ENCODE measurements around the gene SIX2. TPM values are rescaled to one million over a fixed set of nuclear protein-coding genes. Genes with fewer than 3 reads are reported as not detected.

SIX2 gene
- polyA plus RNA-seq, 1 donor (not counting 4 experiments of a cell fraction or from before 2014, with no cell fraction given), result not detected

DNA sequence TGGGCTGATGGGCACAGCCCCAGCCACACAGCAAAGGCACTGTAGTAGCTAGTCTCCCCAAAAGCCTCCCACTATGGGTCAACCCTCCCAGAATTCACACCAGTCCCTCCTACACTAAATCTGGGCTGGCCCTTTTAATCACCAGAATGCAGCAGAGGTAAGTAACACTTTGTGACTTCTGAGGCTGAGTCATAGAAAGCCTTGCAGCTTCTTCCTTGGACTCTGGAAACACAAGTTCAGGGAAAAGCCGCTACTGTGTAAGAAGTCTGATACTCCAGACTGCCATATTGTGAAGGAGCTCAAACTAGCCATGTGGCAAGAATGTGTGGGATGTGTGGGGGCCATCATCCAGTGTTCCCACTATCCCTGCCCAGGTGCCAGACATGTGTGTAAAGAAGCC lies 19.0 kb upstream of the SIX2 start:
- H3K4me3 ChIP-seq (ENCODE audit: control insufficient read depth in 2 of 3, extremely low read depth in 1 of 3, insufficient read depth in 2 of 3, low read depth in 1 of 3, low read length in 3 of 3), result no peak overlapping the region
- no peak for DNase-seq (ENCODE audit: low read depth, low spot score)
- H3K4me2 ChIP-seq (ENCODE audit: control insufficient read depth, extremely low read depth, insufficient read depth, low read depth, low read length), result no peak overlapping the region
- FAIRE-seq, result no peak
- H3K9me3 ChIP-seq (ENCODE audit: control insufficient read depth, low read depth, low read length), result no peaks in the 10 kb centered on the region
- peaks cover 13% of the 10 kb centered on the region for H3K27me3 ChIP-seq (ENCODE audit: control insufficient read depth, extremely low read depth, insufficient read depth, low read length)
- H2AFZ ChIP-seq (ENCODE audit: control insufficient read depth, low read length), result no peak overlapping the region
- no peaks in the 10 kb centered on the region for H3K79me2 ChIP-seq (ENCODE audit: control insufficient read depth, insufficient read depth, low read length)
- no peaks in the 10 kb centered on the region for H3K9me1 ChIP-seq (ENCODE audit: control insufficient read depth, extremely low read depth, insufficient read depth, low read length)
- H3K4me1 ChIP-seq (ENCODE audit: control insufficient read depth, extremely low read depth, insufficient read depth, low read length), result peaks cover 11% of the 10 kb centered on the region
- no peaks in the 10 kb centered on the region for H3K36me3 ChIP-seq (ENCODE audit: control insufficient read depth in 2 of 2, extremely low read depth in 1 of 2, insufficient read depth in 2 of 2, low read length in 2 of 2)
- TF ChIP-seq, protein P1, sequence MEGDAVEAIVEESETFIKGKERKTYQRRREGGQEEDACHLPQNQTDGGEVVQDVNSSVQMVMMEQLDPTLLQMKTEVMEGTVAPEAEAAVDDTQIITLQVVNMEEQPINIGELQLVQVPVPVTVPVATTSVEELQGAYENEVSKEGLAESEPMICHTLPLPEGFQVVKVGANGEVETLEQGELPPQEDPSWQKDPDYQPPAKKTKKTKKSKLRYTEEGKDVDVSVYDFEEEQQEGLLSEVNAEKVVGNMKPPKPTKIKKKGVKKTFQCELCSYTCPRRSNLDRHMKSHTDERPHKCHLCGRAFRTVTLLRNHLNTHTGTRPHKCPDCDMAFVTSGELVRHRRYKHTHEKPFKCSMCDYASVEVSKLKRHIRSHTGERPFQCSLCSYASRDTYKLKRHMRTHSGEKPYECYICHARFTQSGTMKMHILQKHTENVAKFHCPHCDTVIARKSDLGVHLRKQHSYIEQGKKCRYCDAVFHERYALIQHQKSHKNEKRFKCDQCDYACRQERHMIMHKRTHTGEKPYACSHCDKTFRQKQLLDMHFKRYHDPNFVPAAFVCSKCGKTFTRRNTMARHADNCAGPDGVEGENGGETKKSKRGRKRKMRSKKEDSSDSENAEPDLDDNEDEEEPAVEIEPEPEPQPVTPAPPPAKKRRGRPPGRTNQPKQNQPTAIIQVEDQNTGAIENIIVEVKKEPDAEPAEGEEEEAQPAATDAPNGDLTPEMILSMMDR (optimal IDR thresholded peaks at IDR 0.05 in 1 of 3, IDR thresholded peaks at IDR 0.05 in 1 of 3, conservative IDR thresholded peaks at IDR 0.05 in 1 of 3; ENCODE audit: extremely low read depth in 1 of 3, insufficient read depth in 2 of 3, low read length in 3 of 3), result no peak
- TF ChIP-seq EZH2 (IDR thresholded peaks at IDR 0.05; ENCODE audit: low read length), result no peak
- H3K9ac ChIP-seq (ENCODE audit: control insufficient read depth, extremely low read depth, insufficient read depth, low read length), result no peak overlapping the region
- no peak overlapping the region for H3K27ac ChIP-seq (ENCODE audit: control insufficient read depth, insufficient read depth, low read length)
- H4K20me1 ChIP-seq (ENCODE audit: control insufficient read depth, extremely low read depth, insufficient read depth, low read length), result no peaks in the 10 kb centered on the region
- dilution Hi-C loops (cut with MboI; ENCODE audit: extremely low pct_ligation_motif_present, low sequenced_read_pairs), result no loop called here

DNA sequence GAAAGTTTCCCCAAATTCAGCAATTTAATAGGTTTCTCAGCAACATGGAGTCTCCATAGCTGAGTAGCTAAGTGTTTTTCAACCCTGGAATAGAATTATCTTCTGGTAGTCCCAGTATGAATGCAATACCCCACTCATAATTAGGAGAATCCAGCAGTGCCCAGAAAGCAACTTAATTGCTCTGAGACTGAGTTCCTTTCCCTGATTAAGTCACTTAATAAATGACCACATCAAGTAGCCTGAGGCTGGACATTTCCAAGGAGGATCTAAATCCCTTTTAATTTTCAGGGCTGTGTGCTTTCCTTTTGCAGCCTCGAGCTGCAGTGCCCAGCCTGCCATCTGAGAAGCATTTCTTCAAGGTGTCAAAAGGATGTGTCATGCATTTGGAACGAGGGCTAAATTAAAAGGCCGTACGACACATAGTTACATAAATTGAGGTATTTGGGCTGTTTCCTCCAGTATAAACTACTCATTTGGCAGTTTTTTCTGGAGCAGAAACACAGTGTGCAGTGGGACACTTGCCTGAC lies 17.7 kb upstream of the SIX2 start:
- Histone ChIP-seq H3K79me2 (ENCODE audit: control insufficient read depth, insufficient read depth, low read length) (no peaks in the 10 kb centered on the region), H3K9me3 (ENCODE audit: control insufficient read depth, low read depth, low read length) (no peaks in the 10 kb centered on the region), H3K9ac (ENCODE audit: control insufficient read depth, extremely low read depth, insufficient read depth, low read length) (no peak overlapping the region), H3K4me3 (ENCODE audit: control insufficient read depth in 2 of 3, extremely low read depth in 1 of 3, insufficient read depth in 2 of 3, low read depth in 1 of 3, low read length in 3 of 3) (no peak overlapping the region), H3K9me1 (ENCODE audit: control insufficient read depth, extremely low read depth, insufficient read depth, low read length) (no peaks in the 10 kb centered on the region), H3K4me2 (ENCODE audit: control insufficient read depth, extremely low read depth, insufficient read depth, low read depth, low read length) (no peak overlapping the region), H3K4me1 (ENCODE audit: control insufficient read depth, extremely low read depth, insufficient read depth, low read length) (peaks cover 11% of the 10 kb centered on the region), H4K20me1 (ENCODE audit: control insufficient read depth, extremely low read depth, insufficient read depth, low read length) (no peaks in the 10 kb centered on the region), H3K27me3 (ENCODE audit: control insufficient read depth, extremely low read depth, insufficient read depth, low read length) (peaks cover 16% of the 10 kb centered on the region), H3K27ac (ENCODE audit: control insufficient read depth, insufficient read depth, low read length) (no peak overlapping the region), H3K36me3 (ENCODE audit: control insufficient read depth in 2 of 2, extremely low read depth in 1 of 2, insufficient read depth in 2 of 2, low read length in 2 of 2) (no peaks in the 10 kb centered on the region), H2AFZ (ENCODE audit: control insufficient read depth, low read length) (no peak overlapping the region)
- dilution Hi-C loops (cut with MboI; ENCODE audit: extremely low pct_ligation_motif_present, low sequenced_read_pairs), result no loop called here
- DNase-seq (ENCODE audit: low read depth, low spot score), result no peak
- TF ChIP-seq EZH2 (IDR thresholded peaks at IDR 0.05; ENCODE audit: low read length), result no peak
- TF ChIP-seq, protein P1 (optimal IDR thresholded peaks at IDR 0.05 in 1 of 3, IDR thresholded peaks at IDR 0.05 in 1 of 3, conservative IDR thresholded peaks at IDR 0.05 in 1 of 3; ENCODE audit: extremely low read depth in 1 of 3, insufficient read depth in 2 of 3, low read length in 3 of 3), result no peak
- no peak for FAIRE-seq

All from keratinocyte (primary cell).